Effector CD4-positive, alpha-beta T cell (primary cell): ENCODE results near the gene USH1G. TPM values are rescaled to one million over a fixed set of nuclear protein-coding genes. Genes with fewer than 3 reads are reported as not detected.
A peak's percentile ranks its signal among the peaks of the same experiment; 100 is the strongest.
"Not testable (repeated sequence)": the region's sequence is repeated elsewhere in the genome, so short reads cannot be mapped to it uniquely, and the experiment has no call there.

Experiments used
- DNase-seq: peaks from one replicate; pipeline ENCODE4 v3.0.0-alpha.2; 2020
- total RNA-seq: gene quantifications from one replicate; lab custom pipeline; 2026; lab: John Stamatoyannopoulos, UW

The USH1G gene
- not detected for total RNA-seq

GRCh38 chr17:74922694-74923537 lies at the start of gene USH1G:
TSS of gene USH1G (minus strand) at chr17:74923255. CDS start at chr17:74923073, 182 bp downstream.
- peak; percentile 7 for DNase-seq

DNA sequence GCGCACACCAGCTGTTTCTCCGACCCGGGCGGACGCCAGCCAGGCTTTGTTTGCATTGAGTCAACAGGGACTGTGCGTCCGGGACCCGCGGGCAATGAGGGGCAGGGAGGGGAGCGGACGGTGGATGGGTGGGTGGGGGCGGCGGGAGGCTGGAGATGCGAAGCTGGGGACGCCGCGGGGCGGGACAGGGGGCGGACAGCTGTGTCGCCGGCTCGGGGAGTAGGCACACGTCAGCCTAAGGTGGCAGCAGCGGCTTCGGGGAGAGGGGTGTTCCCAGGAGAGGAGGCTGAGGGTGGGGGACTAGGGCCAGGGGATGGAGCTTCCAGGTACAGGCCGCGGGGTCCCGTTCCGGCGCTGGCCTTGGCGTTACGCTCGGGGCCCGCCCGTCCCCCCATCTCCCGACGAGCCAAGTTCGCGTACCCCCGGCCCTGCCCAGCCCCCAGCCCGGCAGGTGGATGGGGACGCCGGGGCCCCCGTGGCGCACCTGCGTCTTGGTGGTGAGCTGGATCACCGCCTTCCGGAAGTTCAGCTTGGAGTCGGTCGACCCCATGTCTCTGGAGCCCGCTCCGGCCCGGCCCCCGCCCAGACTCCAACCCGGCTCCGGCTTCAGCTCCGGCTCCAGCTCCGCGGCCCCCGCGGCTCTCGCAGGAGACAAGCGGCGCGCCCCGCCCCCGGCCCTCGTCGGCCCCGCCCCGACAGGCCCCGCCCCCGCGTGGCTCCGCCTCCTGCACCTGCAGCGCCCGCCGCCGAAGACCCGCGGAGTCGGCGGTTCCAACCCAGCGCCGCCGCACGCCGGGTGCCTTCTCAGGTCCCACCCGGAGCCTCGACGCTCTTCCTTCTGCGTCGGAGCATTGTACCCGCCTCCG lies 49.3 kb upstream of the USH1G start, which contains the start of gene HID1:
Gene HID1 (minus strand): TSS at position 653 of the 866 bp plus-strand sequence. CDS start 103 bp downstream, at position 550.
- DNase-seq, result peak; percentile 78

GRCh38 chr17:74971842-74972106 lies 48.7 kb upstream of the USH1G start:
- DNase-seq, result no peak

- DNase-seq, result no peak
Measured at GRCh38 chr17:74971069-74971841, 48.2 kb upstream of the USH1G start.

- DNase-seq, result no peak
Measured at GRCh38 chr17:74970395-74970794, 47.3 kb upstream of the USH1G start.

DNA sequence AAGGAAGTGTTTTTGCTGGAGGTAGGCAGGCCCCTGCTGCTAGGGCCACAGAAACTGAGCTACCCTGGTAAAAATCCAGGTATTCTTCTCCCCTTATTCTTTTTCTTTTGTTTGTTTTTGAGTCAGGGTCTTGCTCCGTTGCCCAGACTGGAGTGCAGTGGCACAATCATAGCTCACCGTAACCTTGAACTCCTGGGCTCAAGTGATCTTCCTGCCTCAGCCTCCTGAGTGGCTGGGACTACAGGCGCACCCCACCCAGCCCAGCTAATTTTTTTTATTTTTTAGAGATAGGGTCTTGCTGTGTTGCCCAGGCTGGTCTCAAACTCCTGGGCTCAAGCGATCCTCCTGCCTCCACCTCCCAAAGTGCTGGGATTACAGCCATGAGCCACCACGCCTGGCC lies 46.4 kb upstream of the USH1G start:
- DNase-seq, result not testable (repeated sequence)

DNA sequence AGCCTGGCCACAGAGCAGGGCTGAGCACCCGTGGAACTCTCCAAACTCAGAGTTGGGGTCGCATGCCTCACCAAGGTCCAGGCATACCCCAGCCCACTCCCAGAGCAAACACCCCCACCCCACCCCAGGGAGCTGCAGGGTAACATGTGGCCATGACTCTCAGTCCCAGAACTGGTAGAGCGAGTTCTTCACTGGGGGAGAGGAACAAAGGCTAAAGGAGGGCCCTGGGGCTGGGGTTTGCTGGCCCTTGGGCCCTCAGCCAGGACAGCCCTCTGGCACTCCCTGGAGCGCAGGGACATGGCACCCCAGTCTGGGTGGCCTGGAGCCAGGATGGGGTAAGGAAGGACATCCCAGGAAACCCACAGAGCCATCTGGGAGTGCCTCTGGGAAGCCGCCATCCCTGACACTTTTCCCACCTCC lies 45.3 kb upstream of the USH1G start:
- no peak for DNase-seq

GRCh38 chr17:74964988-74965622 lies 42.0 kb upstream of the USH1G start:
- DNase-seq, result no peak

GRCh38 chr17:74964246-74964761 lies 41.2 kb upstream of the USH1G start:
- DNase-seq, result no peak

GRCh38 chr17:74963656-74964055 lies 40.6 kb upstream of the USH1G start:
- no peak for DNase-seq

- DNase-seq, result no peak
Measured at GRCh38 chr17:74962622-74963394, 39.8 kb upstream of the USH1G start.

GRCh38 chr17:74961657-74962350 lies 38.7 kb upstream of the USH1G start:
- DNase-seq, result peak; percentile 84

DNA sequence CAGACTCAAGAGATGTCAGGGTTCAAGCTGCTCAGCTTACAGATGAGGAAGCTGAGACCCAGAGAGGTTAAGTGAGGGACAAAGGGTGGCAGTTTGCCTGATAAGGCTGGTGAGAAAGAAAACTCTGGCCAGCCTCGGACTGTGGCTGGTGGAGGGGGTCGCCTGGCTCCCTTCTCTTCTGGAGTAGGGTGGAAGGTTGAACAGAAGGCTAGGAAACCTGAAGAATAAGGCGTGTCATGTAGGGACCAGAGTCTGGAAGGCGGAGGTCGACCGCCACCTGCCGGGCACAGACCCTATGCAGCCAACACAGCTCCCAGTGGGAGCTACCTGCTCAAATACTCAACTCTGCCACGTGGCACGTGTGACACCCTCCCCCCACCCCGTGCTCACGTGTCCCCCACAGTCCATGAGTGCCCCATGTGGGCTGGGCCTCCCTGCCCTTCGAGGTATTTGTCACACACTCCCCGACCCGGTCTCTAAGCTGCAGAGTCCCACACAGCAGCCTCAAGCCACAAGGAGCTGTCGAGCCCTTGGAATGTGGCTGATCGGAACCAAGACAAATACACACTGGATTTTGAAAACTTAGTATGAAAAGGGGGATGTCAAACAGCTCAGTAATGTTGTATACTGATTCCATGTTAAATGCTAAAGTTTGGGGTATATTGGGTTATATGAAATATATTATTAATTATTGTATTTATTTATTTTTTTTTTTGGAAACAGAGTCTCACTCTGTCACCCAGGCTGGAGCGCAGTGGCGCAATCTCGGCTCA lies 37.7 kb upstream of the USH1G start:
- peak; percentile 20 for DNase-seq

DNA sequence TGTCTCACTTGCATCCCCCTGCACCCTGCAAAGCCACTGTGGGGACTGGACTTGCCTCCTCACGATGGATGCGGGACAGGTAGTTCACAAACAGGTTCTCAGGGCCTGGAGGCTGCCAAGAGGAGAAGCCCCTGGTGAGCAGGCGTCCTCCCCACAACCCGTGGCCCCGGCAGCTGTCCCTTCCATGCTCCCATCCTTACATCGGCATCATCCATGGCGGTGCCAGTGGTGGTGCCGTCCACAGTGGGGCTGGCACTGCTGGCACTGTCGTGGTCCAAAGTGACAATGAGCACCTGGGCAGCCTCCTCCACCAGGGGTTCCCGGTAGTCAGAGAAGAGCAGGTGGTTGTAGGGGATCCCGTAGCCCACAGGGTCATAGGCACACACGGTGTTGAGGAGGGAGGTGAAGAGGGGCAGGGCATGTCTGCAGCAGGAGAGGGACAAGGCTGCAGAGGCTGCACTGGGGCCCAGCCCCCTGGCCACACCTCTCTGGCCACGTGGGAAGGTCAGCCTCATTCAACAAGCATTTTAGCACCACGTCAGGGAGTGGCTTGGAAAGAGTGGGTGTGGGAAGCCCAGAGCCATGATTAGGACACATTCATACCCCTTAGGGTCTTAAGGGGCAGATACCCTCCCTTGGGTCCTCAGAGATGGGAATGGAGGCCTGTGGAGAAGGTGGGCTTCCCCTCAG lies 36.9 kb upstream of the USH1G start:
- DNase-seq, result no peak

- DNase-seq, result peak; percentile 73
Measured at GRCh38 chr17:74957935-74958740, 35.1 kb upstream of the USH1G start.

DNA sequence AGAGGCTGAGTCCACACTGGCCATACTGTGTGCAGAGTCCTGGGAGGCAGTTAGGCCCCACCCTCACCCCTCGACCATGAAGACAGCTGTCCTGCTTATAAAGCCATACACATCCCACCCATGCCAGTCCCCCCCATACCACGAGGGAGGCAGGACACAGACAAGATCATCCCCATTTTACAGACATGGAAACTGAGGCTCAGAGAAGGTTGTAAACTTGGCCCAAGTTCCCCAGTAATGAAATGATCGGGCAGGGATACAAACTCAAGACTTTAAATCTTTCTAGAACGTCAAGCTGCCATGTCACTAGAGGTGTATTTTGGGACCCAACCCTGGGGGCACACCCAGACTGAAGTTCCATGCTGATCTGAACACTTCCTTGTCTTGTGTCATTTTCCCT lies 33.0 kb upstream of the USH1G start:
- no peak for DNase-seq

GRCh38 chr17:74954665-74955421 lies 31.8 kb upstream of the USH1G start:
- no peak for DNase-seq

- no peak for DNase-seq
Measured at GRCh38 chr17:74954115-74954514, 31.1 kb upstream of the USH1G start.
